ENCODE data around the gene FOXM1. TPM values are rescaled to one million over a fixed set of nuclear protein-coding genes. Genes with fewer than 3 reads are reported as not detected.

Gene FOXM1
- total RNA-seq, 2 donors from 2014 or later, result 48.9 to 155 TPM

DNA sequence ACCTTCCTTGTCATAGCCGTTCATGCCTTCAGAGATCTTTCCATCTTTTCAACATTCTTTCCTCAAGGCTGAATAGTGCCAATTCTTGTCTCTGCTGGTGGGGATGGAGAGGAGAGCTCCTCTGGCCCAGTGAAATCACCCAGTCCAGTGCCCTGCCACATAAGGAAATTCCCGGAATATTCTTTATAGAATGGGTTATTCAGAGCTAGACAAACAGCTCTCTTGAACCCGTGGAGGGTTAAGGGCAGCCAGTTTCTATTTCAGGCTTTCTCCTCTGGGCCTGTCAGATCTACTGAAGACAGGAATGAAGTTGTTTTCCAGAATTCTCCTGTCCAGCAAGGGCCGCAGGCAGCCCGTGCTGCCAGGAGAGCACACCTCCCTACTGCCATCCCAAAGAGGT, 34.0 kb downstream of the FOXM1 start:
- no peaks in the 10 kb centered on the region for H3K27me3 Mint-ChIP-seq
- H3K36me3 Mint-ChIP-seq, result no peaks in the 10 kb centered on the region
- H3K4me1 Mint-ChIP-seq (ENCODE audit: low read depth in 2 of 2), result peaks cover 0 to 3% of the 10 kb centered on the region in 2 donors
- H3K27ac Mint-ChIP-seq, result no peak overlapping the region
- ATAC-seq (no peak), DNase-seq (ENCODE audit: low spot score) (no peak)
- H3K9me3 Mint-ChIP-seq, result no peaks in the 10 kb centered on the region
- H3K4me3 Mint-ChIP-seq, result no peak overlapping the region

DNA sequence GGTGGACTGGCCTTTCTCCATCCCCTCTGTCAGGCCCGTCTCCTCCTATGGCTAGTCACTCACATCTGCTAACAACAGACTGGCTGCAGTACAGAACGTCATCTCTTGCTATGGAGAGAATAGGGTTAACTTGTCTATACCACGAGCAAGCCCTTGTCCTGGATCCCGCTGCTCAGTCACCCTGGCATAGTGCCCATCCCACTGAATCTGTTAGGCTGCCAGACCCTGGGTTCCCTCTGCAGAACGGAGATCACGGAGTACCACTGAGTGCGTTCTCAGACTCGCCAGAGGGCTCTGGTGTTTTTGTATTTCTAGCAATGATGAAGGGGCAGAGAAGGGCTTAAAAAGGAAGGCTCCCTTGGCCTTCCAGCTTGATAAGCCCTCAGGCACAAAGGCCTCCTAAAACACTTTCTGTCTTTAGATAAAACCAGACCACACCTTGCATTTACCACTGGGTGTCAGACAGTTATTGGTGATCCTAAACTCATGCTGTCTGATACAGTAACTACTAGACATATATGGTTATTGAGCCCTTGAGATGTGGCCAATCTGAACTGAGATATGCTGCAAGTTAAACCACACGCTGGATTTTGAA, 35.8 kb downstream of the FOXM1 start:
- peaks cover 0 to 7% of the 10 kb centered on the region in 2 donors for H3K4me1 Mint-ChIP-seq (ENCODE audit: low read depth in 2 of 2)
- no peak overlapping the region for H3K4me3 Mint-ChIP-seq
- H3K36me3 Mint-ChIP-seq, result no peaks in the 10 kb centered on the region
- DNase-seq (ENCODE audit: low spot score), result no peak
- H3K27me3 Mint-ChIP-seq, result no peaks in the 10 kb centered on the region
- no peak overlapping the region for H3K27ac Mint-ChIP-seq
- H3K9me3 Mint-ChIP-seq, result no peaks in the 10 kb centered on the region
- ATAC-seq, result no peak

DNA sequence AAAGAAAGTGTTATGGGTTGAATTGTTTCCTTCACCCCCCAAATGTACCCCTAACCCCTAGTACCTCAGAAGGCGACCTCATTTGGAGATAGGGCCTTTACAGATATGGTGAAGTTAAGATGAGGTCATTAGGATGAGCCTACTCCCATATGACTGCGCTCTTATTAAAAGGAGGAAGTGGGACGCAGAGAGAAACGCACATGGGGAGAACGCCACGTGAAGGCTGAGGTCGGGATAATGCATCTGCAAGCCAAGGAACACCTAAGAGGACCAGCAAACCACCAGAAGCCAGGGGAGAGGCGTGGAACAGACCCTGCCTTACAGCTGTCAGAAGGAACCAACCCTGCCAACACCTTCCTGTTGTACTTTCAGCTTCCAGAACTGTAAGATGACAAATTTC, 40.4 kb downstream of the FOXM1 start:
- H3K36me3 Mint-ChIP-seq, result no peaks in the 10 kb centered on the region
- no peak overlapping the region for H3K4me3 Mint-ChIP-seq
- no peak overlapping the region for H3K27ac Mint-ChIP-seq
- peaks cover 0 to 2% of the 10 kb centered on the region in 2 donors for H3K27me3 Mint-ChIP-seq
- no peaks in the 10 kb centered on the region for H3K9me3 Mint-ChIP-seq
- ATAC-seq (no peak), DNase-seq (ENCODE audit: low spot score) (no peak)
- peaks cover 0 to 13% of the 10 kb centered on the region in 2 donors for H3K4me1 Mint-ChIP-seq (ENCODE audit: low read depth in 2 of 2)

DNA sequence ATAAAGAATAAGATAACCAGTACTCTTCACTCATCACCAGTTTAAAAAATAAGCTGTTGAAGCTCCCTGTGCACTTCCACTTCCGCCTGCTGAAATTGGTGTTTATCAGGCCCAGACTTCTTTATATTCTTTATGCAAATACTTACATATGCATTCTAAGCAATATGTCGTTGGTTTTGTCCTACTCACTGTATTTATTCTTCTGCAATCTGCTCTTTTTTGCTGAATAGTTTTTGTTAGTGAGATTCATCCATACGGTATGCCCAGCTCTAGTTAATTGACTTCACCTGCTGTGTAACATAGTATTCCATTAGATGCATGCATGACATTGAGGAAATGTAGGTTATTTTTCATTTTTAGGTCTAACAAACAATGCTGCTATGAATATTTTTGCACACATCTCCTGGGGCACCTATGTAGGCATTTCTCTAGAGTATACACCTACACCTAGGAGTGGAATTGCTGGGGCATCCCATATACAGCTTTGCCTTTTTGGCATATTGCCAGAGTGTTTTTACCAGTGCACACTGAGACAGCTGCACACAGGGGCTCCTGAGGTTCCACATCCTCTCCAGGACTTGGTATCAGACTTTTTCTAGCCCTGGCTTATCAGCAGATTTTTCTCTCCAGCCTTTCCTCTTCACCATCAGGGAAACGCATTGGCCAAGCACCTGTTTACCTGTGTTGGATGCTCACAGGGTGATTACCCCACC, 41.1 kb downstream of the FOXM1 start:
- ATAC-seq, result no peak
- no peak overlapping the region for H3K27ac Mint-ChIP-seq
- peaks cover 0 to 2% of the 10 kb centered on the region in 2 donors for H3K27me3 Mint-ChIP-seq
- no peaks in the 10 kb centered on the region for H3K9me3 Mint-ChIP-seq
- no peaks in the 10 kb centered on the region for H3K36me3 Mint-ChIP-seq
- no peak overlapping the region for H3K4me3 Mint-ChIP-seq
- no peak for DNase-seq (ENCODE audit: low spot score)
- H3K4me1 Mint-ChIP-seq (ENCODE audit: low read depth in 2 of 2), result peaks cover 0 to 14% of the 10 kb centered on the region in 2 donors

DNA sequence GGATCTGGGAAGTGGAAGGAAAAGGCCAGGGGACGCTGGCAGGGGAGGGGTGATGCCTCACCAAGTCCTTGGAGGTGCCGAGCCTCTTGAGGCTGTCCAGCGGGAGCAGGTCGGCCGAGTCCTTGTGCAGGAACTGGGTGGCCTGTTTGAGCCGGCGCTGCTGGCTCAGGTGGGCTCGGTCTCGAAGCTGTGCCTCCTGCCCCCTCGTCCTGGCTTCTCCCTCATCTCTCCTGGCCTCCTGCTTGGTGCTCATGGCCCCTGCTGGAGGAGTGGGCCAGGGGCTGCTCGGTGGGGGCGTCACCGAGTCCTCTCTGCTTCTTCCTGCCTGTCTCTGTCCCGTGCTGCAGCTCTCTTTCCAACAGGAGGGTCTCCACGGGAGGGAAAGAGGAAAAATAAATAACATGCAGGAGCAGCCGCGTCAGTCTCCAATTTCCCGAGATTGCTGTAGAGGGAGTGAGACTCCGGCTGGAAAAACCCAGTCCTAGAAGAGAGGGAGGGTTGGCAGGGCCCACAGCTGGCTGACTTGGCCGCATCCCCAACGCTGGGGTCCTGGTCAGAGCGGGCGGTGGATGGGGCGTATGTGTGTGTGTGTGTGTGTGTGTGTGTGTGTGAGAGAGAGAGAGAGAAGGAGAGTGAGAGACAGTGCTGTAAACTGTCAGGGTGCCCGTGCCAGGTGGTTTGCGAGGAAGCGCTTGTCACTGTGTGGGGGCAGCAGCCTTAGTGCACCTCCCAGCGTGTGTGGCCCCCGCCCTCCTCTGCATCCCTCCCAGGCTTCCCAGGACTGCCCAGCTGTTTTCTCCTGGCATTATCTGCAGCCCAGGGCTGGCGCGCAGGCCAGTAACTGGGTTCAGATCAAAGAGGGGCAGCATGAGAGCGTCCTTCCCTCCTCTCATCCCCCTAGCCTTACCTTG, 42.1 kb downstream of the FOXM1 start, which contains the start of gene NRIP2:
Gene NRIP2 (minus strand): TSS at position 455 of the 911 bp plus-strand sequence. CDS start 52 bp downstream, at position 403.
- Mint-ChIP-seq H3K4me3 (no peak within 1 kb of the TSS), H3K4me1 (ENCODE audit: low read depth in 2 of 2) (peaks cover 0 to 13% of the 10 kb centered on the region in 2 donors), H3K9me3 (no peaks in the 10 kb centered on the region), H3K27me3 (peaks cover 0 to 2% of the 10 kb centered on the region in 2 donors), H3K36me3 (no peaks in the 10 kb centered on the region), H3K27ac (no peak within 1 kb of the TSS)
- DNase-seq (ENCODE audit: low spot score), result no peak
- no peak for ATAC-seq

DNA sequence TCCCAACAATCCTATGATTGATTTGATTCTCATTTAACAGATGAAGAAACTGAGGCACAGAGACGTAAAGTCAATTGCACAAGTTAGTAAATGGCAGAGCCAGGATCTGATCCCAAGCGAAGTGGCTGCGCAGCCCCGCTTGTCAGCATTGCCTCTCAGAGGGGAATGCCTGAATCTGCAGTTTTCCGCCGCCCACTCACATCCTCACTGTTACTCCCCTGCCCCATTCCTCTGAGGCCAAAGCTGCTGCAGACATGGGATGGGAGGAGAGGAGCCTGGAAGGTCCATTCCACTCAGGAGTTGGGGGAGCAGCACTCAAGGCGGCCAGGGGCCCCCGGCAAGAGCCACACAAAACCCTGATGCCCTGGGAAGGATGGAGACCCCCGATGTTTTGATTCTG, 43.2 kb downstream of the FOXM1 start:
- Mint-ChIP-seq H3K36me3 (no peaks in the 10 kb centered on the region), H3K27ac (no peak overlapping the region), H3K4me3 (no peak overlapping the region), H3K27me3 (peaks cover 0 to 2% of the 10 kb centered on the region in 2 donors), H3K4me1 (ENCODE audit: low read depth in 2 of 2) (peaks cover 0 to 11% of the 10 kb centered on the region in 2 donors), H3K9me3 (no peaks in the 10 kb centered on the region)
- no peak for ATAC-seq
- DNase-seq (ENCODE audit: low spot score), result no peak

DNA sequence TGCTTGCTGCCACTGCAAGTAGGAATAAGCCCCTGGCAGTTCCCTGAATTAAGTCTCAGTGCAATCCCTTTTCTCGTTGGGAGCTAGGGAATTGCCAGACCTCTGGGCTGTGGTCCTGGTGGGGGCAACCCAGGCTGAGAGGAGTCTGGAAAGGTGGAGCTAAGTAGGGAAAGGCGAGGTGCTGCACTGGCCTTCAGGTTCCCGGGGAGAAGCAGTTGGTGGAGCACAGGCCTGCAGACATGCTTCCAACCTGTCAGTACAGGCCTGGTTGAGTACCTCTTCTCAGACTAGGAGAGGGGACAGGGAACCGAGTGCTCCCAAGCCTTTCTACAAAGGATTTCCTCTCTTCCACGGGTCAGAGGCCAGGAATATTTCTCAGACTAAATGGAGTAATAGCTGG, 43.6 kb downstream of the FOXM1 start:
- no peaks in the 10 kb centered on the region for H3K9me3 Mint-ChIP-seq
- H3K27ac Mint-ChIP-seq, result no peak overlapping the region
- peaks cover 0 to 11% of the 10 kb centered on the region in 2 donors for H3K4me1 Mint-ChIP-seq (ENCODE audit: low read depth in 2 of 2)
- H3K36me3 Mint-ChIP-seq, result no peaks in the 10 kb centered on the region
- H3K4me3 Mint-ChIP-seq, result no peak overlapping the region
- ATAC-seq, result no peak
- DNase-seq (ENCODE audit: low spot score), result no peak
- H3K27me3 Mint-ChIP-seq, result peaks cover 0 to 2% of the 10 kb centered on the region in 2 donors

DNA sequence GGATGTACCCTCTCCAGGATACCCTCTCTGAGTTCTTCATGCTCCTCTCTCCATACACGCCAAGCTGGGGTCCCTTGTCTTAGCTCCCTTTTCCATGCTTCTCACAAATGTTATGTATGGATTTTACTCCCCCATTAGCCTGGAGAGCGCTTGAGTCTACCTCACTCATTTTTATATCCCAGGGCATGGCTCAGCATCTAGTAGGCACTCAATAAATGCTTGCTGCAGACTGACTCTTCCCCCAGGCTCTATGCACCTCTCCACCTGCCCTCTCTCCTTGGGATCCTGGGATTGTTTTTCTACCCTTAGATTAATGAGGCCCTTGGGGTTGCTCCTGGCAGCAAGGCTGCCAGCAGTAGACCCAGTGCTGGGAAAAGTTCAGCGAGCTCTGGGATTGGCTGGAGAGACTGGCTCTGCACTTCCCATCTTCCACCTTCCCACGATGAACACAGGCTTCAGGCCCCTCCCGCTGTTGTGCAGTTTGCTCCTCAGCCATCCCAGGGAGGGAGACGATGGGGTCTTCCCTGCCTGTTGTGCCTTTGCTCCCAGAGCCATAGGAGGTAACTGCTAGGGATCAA, 44.3 kb downstream of the FOXM1 start:
- peaks cover 0 to 2% of the 10 kb centered on the region in 2 donors for H3K27me3 Mint-ChIP-seq
- no peak overlapping the region for H3K27ac Mint-ChIP-seq
- no peaks in the 10 kb centered on the region for H3K36me3 Mint-ChIP-seq
- H3K4me1 Mint-ChIP-seq (ENCODE audit: low read depth in 2 of 2), result peaks cover 0 to 11% of the 10 kb centered on the region in 2 donors
- H3K9me3 Mint-ChIP-seq, result no peaks in the 10 kb centered on the region
- ATAC-seq (no peak), DNase-seq (ENCODE audit: low spot score) (no peak)
- H3K4me3 Mint-ChIP-seq, result no peak overlapping the region

DNA sequence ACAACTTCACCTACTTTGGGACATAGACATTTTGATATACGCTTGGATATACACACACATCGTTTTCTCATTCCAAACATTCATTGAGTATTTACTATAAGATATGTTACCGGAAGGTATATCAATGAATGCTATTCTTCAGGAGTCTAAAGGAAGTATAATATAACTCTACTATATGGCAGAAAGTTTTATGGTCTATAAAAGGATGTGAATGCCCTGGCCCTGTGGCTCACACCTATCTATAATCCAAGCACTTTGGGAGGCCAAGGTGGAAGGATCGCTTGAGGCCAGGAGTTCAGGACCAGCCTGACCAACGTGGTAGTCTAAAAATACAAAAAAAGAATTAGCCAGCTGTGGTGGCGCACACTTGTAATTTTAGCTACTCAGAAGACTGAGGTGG, 47.7 kb downstream of the FOXM1 start:
- Mint-ChIP-seq H3K36me3 (peaks cover 13% of the 10 kb centered on the region), H3K27me3 (peaks cover 0 to under 1% of the 10 kb centered on the region in 2 donors), H3K27ac (peak overlapping the region in 1 of 2 donors; percentile 28), H3K4me3 (no peak overlapping the region), H3K4me1 (ENCODE audit: low read depth in 2 of 2) (peaks cover 0 to 4% of the 10 kb centered on the region in 2 donors), H3K9me3 (no peaks in the 10 kb centered on the region)
- DNase-seq (ENCODE audit: low spot score) (no peak), ATAC-seq (no peak)

DNA sequence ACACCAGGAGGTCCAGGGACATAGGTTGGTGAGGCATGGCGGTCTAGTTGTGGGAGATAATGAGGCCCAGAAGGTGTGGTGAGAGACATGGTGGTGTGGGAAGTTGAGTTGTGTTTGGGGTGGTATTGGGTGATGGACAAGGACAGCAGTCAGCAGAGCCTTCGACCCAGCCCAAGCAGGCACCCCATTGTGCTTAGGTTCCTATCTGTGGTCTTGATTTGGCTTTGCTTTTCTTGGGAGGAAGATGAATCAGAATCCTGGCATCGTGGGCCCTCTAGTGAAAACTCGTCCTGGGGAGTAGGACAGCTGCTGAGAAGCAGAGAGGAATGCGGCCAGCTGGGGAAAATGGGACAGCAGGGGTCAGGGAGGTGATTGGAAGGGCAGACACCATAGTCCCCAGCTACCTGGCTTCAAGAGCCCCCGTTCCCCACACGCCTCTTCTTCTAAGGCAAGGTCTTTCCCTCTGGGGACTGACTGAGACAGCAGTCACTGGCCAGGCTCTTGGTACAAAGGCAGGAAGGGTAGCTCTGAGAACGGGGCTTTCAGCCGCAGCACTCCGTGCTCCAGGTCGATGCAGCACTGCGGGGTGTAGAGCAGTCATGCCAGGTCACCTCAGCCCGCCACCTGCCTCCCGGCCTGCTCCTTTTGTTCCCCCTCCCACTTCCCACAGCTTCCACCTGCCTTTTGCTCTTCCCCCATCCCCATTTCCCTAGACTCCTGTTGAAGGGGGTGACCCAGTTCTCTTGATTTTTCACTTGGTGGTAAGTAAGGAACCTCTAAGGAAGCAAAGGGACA, 50.1 kb downstream of the FOXM1 start:
- no peaks in the 10 kb centered on the region for H3K27me3 Mint-ChIP-seq
- H3K27ac Mint-ChIP-seq, result no peak overlapping the region
- no peak overlapping the region for H3K4me3 Mint-ChIP-seq
- DNase-seq (ENCODE audit: low spot score) (no peak), ATAC-seq (no peak)
- peaks cover 0 to 4% of the 10 kb centered on the region in 2 donors for H3K4me1 Mint-ChIP-seq (ENCODE audit: low read depth in 2 of 2)
- H3K9me3 Mint-ChIP-seq, result no peaks in the 10 kb centered on the region
- peaks cover 13% of the 10 kb centered on the region for H3K36me3 Mint-ChIP-seq

DNA sequence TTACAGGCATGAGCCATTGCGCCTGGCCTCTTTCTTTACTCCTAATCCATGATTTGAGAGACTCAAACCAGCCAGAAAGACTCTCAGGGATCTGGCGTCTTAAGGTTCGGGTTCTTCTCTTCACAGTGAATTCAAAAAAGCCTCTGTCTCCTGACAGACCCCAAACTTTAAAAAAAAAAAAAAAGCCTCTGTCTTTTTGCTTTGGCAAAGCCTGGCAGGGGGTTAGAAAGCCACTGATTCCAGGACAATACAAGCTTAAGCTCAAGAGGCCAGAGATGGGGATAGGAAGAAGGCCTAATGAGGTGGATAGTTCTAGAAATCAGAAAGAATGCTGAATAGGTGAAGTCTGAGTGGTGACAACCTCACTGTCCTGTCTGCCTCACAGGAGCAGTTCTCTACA, 50.9 kb downstream of the FOXM1 start:
- DNase-seq (ENCODE audit: low spot score), result no peak

DNA sequence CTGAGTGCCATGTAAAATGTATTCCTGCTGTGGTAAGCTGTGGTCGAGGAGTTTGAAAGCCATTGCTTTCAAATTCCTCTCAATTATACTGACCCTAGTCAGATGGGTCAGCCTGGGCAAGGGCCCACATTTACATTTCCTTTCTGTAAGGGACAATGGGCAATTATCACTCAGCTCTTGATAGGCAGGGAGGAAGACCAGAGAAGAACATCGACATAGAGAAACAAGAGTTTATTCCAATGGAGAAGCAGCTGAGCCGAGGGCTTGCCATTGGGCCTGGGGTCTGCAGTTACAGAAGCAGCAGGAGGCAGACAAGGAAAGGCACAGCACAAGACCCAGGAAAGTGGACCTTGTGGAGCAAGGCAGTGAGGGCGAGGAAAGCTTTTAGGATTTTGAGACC, 51.8 kb downstream of the FOXM1 start:
- no peak for ATAC-seq

More for the DNA sequence above, 50.9 kb downstream of the FOXM1 start:
- Mint-ChIP-seq H3K27ac (no peak overlapping the region), H3K9me3 (no peaks in the 10 kb centered on the region), H3K4me1 (ENCODE audit: low read depth in 2 of 2) (no peaks in the 10 kb centered on the region), H3K27me3 (no peaks in the 10 kb centered on the region), H3K36me3 (peaks cover 13% of the 10 kb centered on the region), H3K4me3 (no peak overlapping the region)
- ATAC-seq, result no peak

DNA sequence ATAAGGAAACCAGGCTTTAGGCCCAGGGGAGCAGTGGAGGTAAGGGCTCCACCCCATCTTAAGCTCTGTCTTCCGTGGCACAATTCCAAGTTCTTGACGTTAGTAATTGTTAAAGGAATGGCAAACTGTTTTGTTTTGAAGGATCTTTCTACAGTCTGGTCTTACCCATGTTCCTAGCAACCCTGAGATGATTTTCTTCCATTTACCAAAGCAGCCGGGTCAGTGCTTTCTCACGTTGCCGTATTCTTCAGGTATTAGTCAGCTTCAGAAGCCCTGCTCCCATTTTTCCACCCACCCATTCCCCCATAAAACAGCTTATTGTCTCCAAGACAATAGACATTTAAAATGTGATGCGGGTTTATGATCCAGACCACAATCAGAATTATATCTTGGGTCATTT, 52.4 kb downstream of the FOXM1 start:
- no peaks in the 10 kb centered on the region for H3K27me3 Mint-ChIP-seq
- no peak overlapping the region for H3K27ac Mint-ChIP-seq
- peaks cover 13% of the 10 kb centered on the region for H3K36me3 Mint-ChIP-seq
- ATAC-seq, result no peak
- no peak for DNase-seq (ENCODE audit: low spot score)
- H3K9me3 Mint-ChIP-seq, result no peaks in the 10 kb centered on the region
- H3K4me3 Mint-ChIP-seq, result no peak overlapping the region
- H3K4me1 Mint-ChIP-seq (ENCODE audit: low read depth in 2 of 2), result peaks cover 0 to 2% of the 10 kb centered on the region in 2 donors

More for the DNA sequence above, 51.8 kb downstream of the FOXM1 start:
- H3K9me3 Mint-ChIP-seq, result no peaks in the 10 kb centered on the region
- no peaks in the 10 kb centered on the region for H3K27me3 Mint-ChIP-seq
- peaks cover 13% of the 10 kb centered on the region for H3K36me3 Mint-ChIP-seq
- H3K4me3 Mint-ChIP-seq, result no peak overlapping the region
- H3K27ac Mint-ChIP-seq, result no peak overlapping the region
- no peak for DNase-seq (ENCODE audit: low spot score)
- H3K4me1 Mint-ChIP-seq (ENCODE audit: low read depth in 2 of 2), result peaks cover 0 to under 1% of the 10 kb centered on the region in 2 donors

Measured in natural killer cell treated with Interleukin-12 subunit alpha and Interleukin-12 subunit beta and Interleukin-15 and Interleukin-18, amount 100 ng/mL, for 72 hours (primary cell).